GM12892 (cell line): ENCODE results near the gene ADGRL3.

Experiments
- POLR2A ChIP-seq: IDR thresholded peaks from 2 replicates; pipeline ENCODE4 v1.6.1; 2011; ENCODE audit warnings: low read depth, low read length, control low read depth
- POLR2AphosphoS5 ChIP-seq: IDR thresholded peaks from 2 replicates; pipeline ENCODE4 v1.6.1; 2011; ENCODE audit warnings: low read depth, low read length, control low read depth
- TAF1 ChIP-seq: IDR thresholded peaks from 2 replicates; pipeline ENCODE4 v1.6.1; 2011; ENCODE audit warnings: low read depth, mild to moderate bottlenecking, control low read depth, low read length, borderline replicate concordance

DNA sequence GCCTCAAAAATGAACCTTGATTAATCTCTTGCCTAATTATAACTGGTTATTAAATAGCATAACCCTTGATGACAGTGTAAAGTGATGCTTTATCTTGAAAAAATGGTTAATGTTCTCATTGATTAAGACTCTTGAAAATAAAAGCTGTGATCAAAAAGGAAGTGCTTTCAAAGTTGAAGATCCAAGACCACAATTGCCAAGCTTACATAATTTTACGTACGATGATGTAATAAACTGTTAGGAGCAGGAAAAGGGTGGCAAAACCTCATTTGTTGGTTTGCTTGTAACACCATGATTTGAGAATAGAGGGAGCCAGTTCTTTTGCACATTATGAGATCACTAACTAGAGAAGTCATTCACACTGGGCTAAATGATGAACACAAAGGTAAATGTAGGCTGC lies 322.2 kb downstream of the ADGRL3 start:
- TF ChIP-seq POLR2AphosphoS5 (no peak), POLR2A (no peak), TAF1 (no peak)
